Activated CD8-positive, alpha-beta memory T cell treated with anti-CD3 and anti-CD28 coated beads for 24 hours (primary cell): ENCODE measurements around the gene GAD2.
"Not testable (repeated sequence)": the region's sequence is repeated elsewhere in the genome, so short reads cannot be mapped to it uniquely, and the experiment has no call there.

ENCODE experiments used
- DNase-seq: peaks from one replicate; pipeline ENCODE4 v3.0.0-alpha.2; 2020

GAD2 gene

DNA sequence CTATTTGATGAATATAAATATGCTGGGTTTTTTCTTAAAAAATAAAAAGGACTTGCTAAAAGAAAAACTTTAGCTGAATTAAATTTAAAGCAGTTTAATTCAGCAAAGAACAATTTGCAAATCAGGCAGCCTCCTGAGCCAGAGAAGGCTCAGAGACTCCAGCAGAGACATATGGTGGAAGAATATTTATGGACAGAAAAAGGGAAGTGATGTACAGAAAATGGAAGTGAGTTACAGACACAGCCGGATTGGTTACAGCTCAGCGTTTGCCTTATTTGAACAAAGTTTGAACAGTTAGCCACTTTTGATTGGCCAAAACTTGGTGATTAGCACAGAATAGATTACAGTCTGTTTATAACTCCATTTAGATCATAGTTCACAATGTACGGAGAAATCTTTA, 110.3 kb downstream of the GAD2 start:
- DNase-seq: no peak

DNA sequence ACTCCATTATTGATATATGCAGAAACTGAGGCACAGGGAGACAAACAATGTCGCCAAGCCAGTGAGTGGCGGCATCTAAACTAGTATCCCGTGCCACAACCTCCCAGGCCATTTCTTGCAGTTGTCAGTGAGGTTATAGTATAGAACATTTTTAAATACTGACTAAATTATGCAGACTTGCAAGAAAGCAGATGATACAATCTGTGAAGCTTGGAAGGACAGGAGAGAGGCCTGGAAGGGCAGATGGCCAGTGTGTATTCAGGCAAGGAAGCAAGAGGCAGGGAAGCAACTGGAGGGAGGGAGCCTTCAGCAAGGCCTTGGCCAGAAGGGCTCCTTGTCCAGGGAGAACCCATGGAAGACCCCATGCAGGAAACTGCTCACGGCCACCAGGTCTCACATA, 111.2 kb downstream of the GAD2 start:
- no peak for DNase-seq

DNA sequence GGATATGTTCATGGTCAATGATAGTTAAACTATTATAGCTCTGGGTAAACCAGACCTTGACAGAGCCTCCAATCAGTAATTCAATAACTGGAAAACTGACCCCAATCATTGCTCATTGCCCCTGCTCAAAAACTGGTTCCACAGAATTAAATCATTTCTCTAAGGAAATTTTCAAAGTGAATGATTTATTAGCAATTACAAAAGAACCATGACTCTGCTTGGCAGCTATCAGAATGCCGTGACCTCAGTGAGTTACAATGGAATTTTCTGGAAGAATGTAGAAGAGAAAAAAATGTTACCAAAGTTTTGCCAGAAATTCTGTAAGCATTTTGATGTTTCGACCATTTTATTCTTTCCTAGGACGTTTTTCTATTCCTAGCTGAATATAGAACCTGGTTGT, 114.8 kb downstream of the GAD2 start:
- DNase-seq: no peak

DNA sequence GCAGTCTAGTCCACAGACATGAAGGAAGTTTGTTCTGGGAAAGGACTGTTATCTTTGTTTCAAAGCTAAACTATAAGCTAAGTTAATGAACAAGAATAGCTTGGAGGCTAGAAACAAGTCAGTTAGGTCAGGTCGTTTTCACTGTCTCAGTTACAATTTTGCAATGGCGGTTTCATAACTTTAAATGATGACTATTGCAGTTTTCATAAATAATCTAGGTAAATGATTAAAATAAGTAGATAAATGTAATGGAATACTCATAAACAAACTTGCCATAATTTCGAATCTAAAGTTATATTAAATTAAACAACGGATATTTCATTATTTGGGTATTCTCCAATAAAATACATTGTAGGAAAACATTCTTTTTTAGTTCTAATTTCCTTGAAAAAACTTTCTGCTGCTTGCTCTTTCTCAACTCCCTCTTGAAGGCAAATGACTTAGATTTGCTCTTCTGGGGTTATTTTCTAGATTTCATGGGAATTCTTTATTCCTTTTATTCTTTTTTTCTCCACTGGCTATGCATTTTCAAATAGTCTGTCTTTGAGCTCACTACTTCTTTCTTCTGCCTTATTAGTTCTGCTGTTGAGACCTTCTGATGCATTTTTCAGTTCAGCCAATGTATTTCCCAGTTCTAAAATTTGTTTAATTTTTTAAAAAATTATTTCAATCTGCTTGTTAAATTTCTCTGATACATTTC, 117.8 kb downstream of the GAD2 start:
- no peak for DNase-seq

DNA sequence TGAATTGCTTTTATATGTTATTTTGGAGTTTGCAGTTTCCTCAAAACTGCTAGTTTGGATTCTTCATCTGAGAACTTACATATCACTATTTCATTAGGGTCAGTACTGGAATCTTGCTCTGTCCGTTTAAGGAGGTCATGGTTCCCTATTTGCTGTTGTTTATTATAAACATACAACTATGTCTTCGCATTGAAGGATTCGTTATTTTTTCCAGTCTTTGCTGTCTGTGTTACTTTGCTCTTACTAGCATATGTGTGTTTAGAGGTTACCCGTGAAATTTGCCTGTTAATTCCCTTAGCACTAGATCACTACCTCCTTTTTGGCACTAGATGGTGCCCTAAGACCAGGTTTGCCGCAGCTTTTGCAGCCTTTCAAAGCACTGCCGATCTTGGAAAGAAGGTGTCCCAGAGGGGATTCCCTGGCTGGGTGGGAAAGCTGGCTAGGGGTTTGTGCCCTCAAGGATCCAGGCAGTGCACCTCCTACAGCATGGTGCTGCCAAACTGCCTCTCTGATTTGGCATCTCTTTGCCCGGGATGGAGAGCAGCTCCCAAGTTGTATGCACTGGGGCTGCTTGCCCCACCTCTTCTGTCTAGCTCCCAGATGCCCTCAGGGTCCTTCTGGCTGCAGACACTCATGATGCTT, 118.5 kb downstream of the GAD2 start:
- peak; percentile 86 for DNase-seq

DNA sequence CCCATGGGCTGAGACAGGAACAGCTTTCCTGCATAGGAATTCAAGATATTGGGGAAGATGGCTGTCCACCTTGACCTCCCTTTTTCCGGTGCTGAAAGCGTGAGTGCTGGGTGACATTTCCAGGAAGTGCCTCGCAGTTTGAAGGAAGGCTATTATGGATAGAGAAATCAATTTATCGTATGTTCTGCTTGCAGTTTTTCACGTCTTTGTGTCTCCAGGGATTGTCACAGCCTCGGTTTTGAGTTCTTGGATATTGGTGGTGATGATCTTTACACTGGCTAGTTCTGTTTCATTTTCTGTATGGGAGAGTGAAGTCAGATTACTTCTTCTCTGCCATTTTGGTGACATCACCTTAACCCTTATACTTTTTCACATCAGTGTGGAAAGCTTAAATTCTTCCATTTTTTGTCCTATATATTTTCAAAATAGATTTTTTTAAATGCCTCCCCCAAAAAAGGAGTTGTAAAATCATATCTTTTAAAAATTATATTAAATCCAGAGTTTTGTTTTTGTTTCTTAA, 119.1 kb downstream of the GAD2 start:
- no peak for DNase-seq

DNA sequence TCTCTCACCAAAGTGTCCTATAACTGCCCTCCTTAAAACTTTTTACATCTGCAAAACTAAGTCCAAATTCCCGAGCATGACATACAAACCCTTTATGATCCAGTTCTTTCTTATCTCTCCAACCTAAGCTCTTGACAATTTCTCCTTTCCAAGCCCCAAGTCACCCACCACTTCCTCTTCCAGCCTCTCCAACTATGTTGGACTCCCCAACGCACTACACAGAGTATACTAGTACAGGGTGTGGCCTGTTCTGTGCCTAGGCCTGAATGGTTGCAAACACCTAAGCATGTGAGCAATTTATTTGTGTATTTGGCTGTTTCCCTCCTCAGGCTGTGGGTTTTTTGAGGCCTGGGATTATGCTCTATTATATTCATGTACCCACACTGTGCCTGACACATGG, 120.4 kb downstream of the GAD2 start:
- DNase-seq: no peak

DNA sequence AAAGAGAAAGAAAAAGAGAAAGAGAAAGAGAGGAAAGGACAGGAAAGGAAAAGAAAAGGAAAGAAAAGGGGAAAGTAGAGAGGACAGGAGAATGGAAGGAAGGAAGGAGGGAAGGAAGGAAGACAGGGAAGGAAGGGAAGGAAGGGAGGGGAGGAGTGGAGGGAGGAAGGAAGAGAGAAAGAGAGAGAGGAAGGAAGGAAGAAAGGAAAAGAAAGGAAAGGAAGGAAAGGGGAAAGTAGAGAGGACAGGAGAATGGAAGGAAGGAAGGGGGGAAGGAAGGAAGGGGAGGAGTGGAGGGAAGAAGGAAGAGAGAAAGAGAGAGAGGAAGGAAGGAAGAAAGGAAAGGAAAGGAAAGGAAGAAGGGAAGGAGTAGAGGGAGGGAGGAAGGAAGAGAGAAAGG, 125.1 kb downstream of the GAD2 start:
- no peak for DNase-seq

DNA sequence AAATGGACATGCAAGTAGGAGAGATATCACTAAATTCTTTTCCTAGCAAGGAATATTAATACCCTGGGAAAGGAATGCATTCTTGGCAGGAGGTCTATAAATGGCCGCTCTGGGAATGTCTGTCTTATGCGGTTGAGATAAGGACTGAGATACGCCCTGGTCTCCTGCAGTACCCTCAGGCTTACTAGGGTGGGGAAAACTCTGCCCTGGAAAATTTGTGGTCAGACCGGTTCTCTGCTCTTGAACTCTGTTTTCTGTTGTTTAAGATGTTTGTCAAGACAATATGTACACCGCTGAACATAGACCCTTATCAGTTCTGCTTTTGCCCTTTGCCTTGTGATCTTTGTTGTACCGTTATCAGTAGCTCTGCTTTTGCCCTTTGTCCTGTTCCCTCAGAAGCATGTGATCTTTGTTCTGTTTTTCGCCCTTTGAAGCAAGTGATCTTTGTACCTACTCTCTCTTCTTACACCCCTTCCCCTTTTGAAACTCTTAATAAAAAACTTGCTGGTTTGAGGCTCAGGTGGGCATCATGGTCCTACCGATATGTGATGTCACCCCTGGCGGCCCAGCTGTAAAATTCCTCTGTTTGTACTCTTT, 132.3 kb downstream of the GAD2 start:
- DNase-seq: not testable (repeated sequence)
